Smooth muscle cell (in vitro differentiated cells): ENCODE measurements around the gene SPINK6. TPM values are rescaled to one million over a fixed set of nuclear protein-coding genes. Genes with fewer than 3 reads are reported as not detected.

Experiments
- DNase-seq: peaks from one replicate; lab custom pipeline; 2025; ENCODE audit not compliant: unreplicated experiment; lab: John Stamatoyannopoulos, UW
- H2AFZ ChIP-seq: fragments of 200-600 bp; sonication (generic); 2 replicates; pipeline ENCODE4 v1.6.0; 2016; ENCODE audit warnings: antibody characterized with exemption, low read depth, mild to moderate bottlenecking
- H3F3A ChIP-seq: fragments of 200-600 bp; sonication (generic); 2 replicates; pipeline ENCODE4 v1.6.0; 2017; ENCODE audit warnings: antibody characterized with exemption, low read depth
- H3K27ac ChIP-seq: fragments of 200-600 bp; sonication (generic); 2 replicates; pipeline ENCODE4 v1.5.1; 2016; ENCODE audit warnings: low read depth, mild to moderate bottlenecking
- H3K27me3 ChIP-seq: fragments of 200-600 bp; sonication (generic); 2 replicates; pipeline ENCODE4 v1.6.1; 2016; ENCODE audit warnings: low read depth, mild to moderate bottlenecking
- H3K36me3 ChIP-seq: fragments of 200-600 bp; sonication (generic); 2 replicates; pipeline ENCODE4 v1.5.1; 2016; ENCODE audit warnings: low read depth
- H3K4me1 ChIP-seq: fragments of 200-600 bp; sonication (generic); 2 replicates; pipeline ENCODE4 v1.5.1; 2016; ENCODE audit warnings: low read depth
- H3K4me2 ChIP-seq: fragments of 200-600 bp; sonication (generic); 2 replicates; pipeline ENCODE4 v1.6.0; 2016; ENCODE audit warnings: mild to moderate bottlenecking
- H3K4me3 ChIP-seq: fragments of 200-600 bp; sonication (generic); 2 replicates; pipeline ENCODE4 v1.5.1; 2016; ENCODE audit warnings: mild to moderate bottlenecking
- H3K79me2 ChIP-seq: fragments of 200-600 bp; sonication (generic); 2 replicates; pipeline ENCODE4 v1.6.0; 2016; ENCODE audit warnings: low read depth, mild to moderate bottlenecking
- H3K9ac ChIP-seq: fragments of 200-600 bp; sonication (generic); 2 replicates; pipeline ENCODE4 v1.6.0; 2016; ENCODE audit warnings: low read depth
- H3K9me3 ChIP-seq: fragments of 200-600 bp; sonication (generic); replicated peaks from 2 replicates; pipeline ENCODE4 v1.5.1; 2016; ENCODE audit warnings: low read depth
- H4K20me1 ChIP-seq: fragments of 200-600 bp; sonication (generic); 2 replicates; pipeline ENCODE4 v1.6.0; 2016; ENCODE audit warnings: low read depth
- CTCF ChIP-seq: fragments of 200-600 bp; sonication (generic); IDR thresholded peaks from 2 replicates; pipeline ENCODE4 v1.5.1; 2017; ENCODE audit warnings: borderline replicate concordance, mild to moderate bottlenecking, antibody characterized with exemption; ENCODE audit not compliant: insufficient read depth, poor library complexity, severe bottlenecking
- WGBS: methylation state at CpG from one replicate; pipeline ENCODE4 v1.1.7; 2016; ENCODE audit warnings: low lambda C conversion rate; 5-methylcytosine and 5-hydroxymethylcytosine counted together
- polyA plus RNA-seq: library from polyadenylated mRNA; unstranded; fragments of >200 nt; fragmentation: Nextera tagmentation; extraction: Ambion mirVana; gene quantifications from 2 replicates; pipeline ENCODE4 v1.2.1, GENCODE V29; 2016
- total RNA-seq: library from RNA; depleted of rRNA; stranded (reverse); fragments of >200 nt; gene quantifications from 2 replicates; pipeline ENCODE4 v1.2.3, GENCODE V29; 2014

The SPINK6 gene
- total and polyA plus RNA-seq, 2 experiments from 2014 or later = 112 to 218 TPM

DNA sequence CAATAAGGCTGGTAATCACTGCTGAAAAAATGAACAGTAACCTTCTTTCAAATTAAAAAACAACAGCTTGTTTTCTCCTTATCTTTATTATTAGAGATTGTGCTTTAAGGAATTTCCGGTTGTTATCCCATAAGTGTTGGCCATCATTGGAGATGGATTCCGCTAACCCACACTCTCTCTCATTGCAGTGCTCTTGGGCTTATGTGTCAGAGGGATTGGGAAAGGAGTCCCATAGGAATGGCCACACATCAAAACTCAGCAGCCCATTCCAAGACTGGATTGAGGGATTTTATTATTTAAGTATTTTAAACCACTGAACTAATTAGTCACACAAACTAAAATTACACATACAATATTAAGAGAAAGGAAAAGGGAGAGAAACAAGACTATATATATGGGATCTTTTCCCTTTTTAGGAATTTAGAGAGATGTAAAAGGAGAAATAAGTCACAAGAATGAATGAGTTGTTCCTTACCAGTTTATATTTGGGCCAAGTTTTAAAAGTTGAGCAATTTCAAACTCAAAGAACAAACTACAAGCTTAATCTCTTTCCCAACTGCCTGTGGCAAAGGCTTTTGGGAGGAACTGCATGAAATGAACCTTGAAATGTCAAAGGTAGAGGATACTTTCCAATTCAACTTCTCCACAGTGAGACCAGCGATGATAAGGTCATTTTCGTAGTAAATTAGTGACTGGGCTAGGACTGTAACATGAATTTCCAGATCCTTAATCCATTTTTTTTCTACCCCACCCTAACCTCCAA, 2.4 kb downstream of the SPINK6 start:
- WGBS = 86% methylated on average over 4 of the region's 4 CpGs
- H3K27ac ChIP-seq = no peak overlapping the region
- no peaks in the 10 kb centered on the region for H3K9me3 ChIP-seq
- H3K4me2 ChIP-seq = no peak overlapping the region
- no peak for DNase-seq
- H3F3A ChIP-seq = no peaks in the 10 kb centered on the region
- no peaks in the 10 kb centered on the region for H3K36me3 ChIP-seq
- H3K4me1 ChIP-seq = no peaks in the 10 kb centered on the region
- H3K27me3 ChIP-seq = no peaks in the 10 kb centered on the region
- H4K20me1 ChIP-seq = no peaks in the 10 kb centered on the region
- no peak overlapping the region for H2AFZ ChIP-seq
- no peak overlapping the region for H3K9ac ChIP-seq
- no peaks in the 10 kb centered on the region for H3K79me2 ChIP-seq
- no peak overlapping the region for H3K4me3 ChIP-seq
- no peak for TF ChIP-seq CTCF

- no peak for TF ChIP-seq CTCF
- Histone ChIP-seq H3K36me3 (no peaks in the 10 kb centered on the region), H3K4me1 (no peaks in the 10 kb centered on the region), H3K9me3 (no peaks in the 10 kb centered on the region), H3K79me2 (no peaks in the 10 kb centered on the region), H3K4me2 (no peak overlapping the region), H3K4me3 (no peak overlapping the region), H2AFZ (no peak overlapping the region), H3K27me3 (no peaks in the 10 kb centered on the region), H3K9ac (no peak overlapping the region), H3F3A (no peaks in the 10 kb centered on the region), H4K20me1 (no peaks in the 10 kb centered on the region), H3K27ac (no peak overlapping the region)
- DNase-seq = no peak
- WGBS = 92% methylated on average over 1 of the region's 1 CpG
These were observed 3.0 kb downstream of the SPINK6 start for GRCh38 chr5:148205865-148206264.

DNA sequence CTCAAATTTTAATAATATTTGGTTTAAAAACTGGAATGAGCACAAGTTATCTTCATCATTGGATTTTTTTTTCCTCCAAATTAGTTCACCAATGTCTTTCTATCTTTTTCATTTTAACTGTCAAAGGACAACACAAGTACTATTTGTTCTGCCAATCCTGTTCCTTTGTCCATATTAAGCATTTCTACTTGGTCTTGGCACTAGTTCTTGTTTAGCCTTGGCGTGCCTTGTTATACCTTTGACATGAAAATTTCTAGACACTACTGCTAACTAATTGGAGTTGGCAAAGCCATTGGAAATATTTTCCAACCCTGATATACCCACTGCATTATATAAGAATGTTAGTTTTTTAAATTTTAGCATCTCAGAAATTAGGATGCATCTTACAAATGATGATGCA, 3.8 kb downstream of the SPINK6 start:
- no peak for DNase-seq
- no peak overlapping the region for H3K4me3 ChIP-seq
- TF ChIP-seq CTCF = no peak
- no peak overlapping the region for H3K9ac ChIP-seq
- H3K36me3 ChIP-seq = no peaks in the 10 kb centered on the region
- no peaks in the 10 kb centered on the region for H3F3A ChIP-seq
- no peak overlapping the region for H3K4me2 ChIP-seq
- no peaks in the 10 kb centered on the region for H3K79me2 ChIP-seq
- no peaks in the 10 kb centered on the region for H3K9me3 ChIP-seq
- no peak overlapping the region for H3K27ac ChIP-seq
- H2AFZ ChIP-seq = no peak overlapping the region
- 95% methylated on average over 1 of the region's 1 CpG for WGBS
- no peaks in the 10 kb centered on the region for H3K4me1 ChIP-seq
- no peaks in the 10 kb centered on the region for H3K27me3 ChIP-seq
- H4K20me1 ChIP-seq = no peaks in the 10 kb centered on the region

DNA sequence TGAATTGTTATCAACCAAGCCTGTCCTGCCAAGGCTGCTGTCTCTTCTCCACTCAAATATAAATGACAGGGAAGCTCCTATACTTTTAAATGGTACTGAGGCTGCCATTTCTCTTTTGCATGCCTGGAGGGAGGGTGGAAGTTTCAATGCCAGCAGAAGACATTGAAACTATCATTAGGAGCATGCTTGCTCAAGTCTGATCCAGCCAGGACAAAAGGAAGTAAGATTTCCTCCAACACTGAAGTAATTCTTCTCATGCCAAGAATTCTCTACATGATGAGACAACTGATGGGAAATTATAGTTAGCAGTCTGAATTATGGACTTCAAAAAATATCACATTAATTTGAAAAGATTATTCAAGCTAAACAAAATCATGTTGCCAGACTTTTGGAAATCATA, 5.4 kb downstream of the SPINK6 start:
- DNase-seq = no peak
- Histone ChIP-seq H3K9me3 (no peaks in the 10 kb centered on the region), H3K9ac (no peak overlapping the region), H3K79me2 (no peaks in the 10 kb centered on the region), H3K36me3 (no peaks in the 10 kb centered on the region), H4K20me1 (no peaks in the 10 kb centered on the region), H3K4me2 (no peak overlapping the region), H3K27me3 (no peaks in the 10 kb centered on the region), H2AFZ (no peak overlapping the region), H3K27ac (no peak overlapping the region), H3F3A (no peaks in the 10 kb centered on the region), H3K4me3 (no peak overlapping the region), H3K4me1 (no peaks in the 10 kb centered on the region)
- TF ChIP-seq CTCF = no peak
